Activated CD4-positive, alpha-beta T cell treated with anti-CD3 and anti-CD28 coated beads, Interleukin-2, amount 50 U/mL, for 16 hours (primary cell): ENCODE measurements around the gene MUSK.
"Not testable (repeated sequence)": the region's sequence is repeated elsewhere in the genome, so short reads cannot be mapped to it uniquely, and the experiment has no call there.

ENCODE experiments used
- DNase-seq: peaks from one replicate; pipeline ENCODE4 v3.0.0-alpha.2; 2020

The MUSK gene

GRCh38 chr9:110814159-110814558 lies 145.6 kb downstream of the MUSK start:
- DNase-seq = no peak

GRCh38 chr9:110815361-110815760 lies 146.8 kb downstream of the MUSK start:
- DNase-seq = no peak

- DNase-seq = no peak
These were observed 151.8 kb downstream of the MUSK start for GRCh38 chr9:110820381-110820780.

- DNase-seq = no peak
These were observed 152.5 kb downstream of the MUSK start for GRCh38 chr9:110821064-110821463.

DNA sequence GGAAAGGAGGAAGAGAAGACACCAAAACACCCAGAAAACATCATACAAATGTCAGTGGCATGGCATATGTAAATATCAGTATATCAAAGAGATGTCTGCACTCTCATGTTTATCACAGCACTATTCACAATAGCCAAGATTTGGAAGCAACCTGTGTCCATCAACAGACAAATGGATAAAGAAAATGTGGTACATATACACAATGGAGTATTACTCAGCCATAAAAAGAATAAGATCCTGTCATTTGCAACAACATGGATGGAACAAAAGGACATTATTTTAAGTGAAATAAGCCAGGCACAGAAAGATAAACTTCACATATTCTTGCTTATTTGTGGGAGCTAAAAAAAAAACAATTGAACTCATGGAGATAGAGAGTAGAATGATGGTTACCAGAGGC lies 156.5 kb downstream of the MUSK start:
- not testable (repeated sequence) for DNase-seq

DNA sequence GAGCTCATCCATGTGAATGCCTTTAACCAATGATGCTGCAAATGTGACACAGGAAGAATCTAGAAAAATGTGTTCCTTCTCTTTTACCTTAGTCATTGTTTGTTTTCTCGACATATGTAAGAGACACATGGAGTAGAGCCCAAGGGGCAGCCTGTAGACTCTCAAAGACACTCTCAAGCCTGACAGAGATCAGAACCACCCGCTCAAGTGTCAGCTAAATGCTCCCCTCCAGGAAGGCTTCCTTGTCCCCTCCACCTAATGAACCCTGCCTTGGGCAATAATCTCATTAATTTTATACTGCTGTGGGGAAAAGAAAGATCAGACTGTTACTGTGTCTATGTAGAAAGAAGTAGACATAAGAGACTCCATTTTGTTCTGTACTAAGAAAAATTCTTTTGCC lies 157.4 kb downstream of the MUSK start:
- DNase-seq = no peak

GRCh38 chr9:110826400-110826799 lies 157.8 kb downstream of the MUSK start:
- DNase-seq = not testable (repeated sequence)

DNA sequence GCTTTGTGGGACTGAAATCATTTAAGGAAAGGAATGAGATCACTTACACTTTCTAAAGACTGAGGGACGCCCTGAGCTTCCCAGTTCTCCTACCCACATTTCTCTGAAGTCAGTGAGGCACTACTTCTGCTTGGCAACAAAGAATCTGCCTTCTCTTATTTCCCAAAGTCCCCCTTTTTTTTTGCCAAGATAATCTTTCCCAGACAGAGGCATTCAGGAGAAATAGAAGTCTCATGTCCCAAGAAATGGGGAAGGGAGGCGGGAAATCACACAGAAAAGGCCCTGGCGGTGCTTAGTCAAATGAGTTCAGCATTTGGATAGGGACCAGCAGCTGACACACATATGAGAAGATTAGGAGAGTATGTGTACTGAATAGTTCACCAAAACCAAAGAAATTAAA lies 159.7 kb downstream of the MUSK start:
- no peak for DNase-seq

DNA sequence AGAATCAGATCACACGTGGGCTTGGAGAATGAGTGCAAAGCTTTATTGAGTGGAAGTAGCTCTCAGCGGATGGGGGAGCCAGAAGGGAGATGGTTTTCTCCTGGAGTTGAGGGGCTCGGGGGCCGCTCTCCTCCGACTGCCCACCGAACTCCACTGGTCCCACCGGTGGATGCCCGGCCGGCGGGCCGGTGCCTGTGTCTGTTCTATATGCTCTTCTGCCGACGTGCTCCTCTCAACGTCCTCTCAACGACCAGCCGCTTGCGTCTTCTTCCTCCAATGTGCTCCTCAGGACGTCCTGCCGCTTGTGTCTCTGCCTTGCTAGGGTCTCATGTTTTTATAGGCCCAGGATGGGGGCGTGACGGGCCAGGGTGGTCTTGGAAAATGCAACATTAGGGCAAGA lies 161.9 kb downstream of the MUSK start:
- no peak for DNase-seq

DNA sequence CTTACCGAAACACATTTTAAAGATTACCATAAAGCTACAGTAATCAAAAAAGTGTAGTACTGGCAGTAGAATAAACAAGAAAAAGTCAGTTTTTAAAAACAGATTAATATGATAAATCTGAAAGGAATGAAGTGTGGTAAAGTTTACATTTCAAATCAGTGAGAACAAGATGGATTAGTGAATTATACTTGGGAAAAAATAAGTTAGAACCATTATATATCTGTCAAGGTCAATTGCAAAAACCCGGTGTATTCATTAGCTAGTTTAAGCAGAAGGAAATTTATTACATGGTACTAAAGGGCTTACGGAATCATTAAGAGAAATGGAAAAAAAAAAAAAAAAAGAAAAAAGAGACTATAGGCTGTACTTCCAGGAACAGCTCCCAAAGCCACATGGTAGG lies 164.3 kb downstream of the MUSK start:
- no peak for DNase-seq

DNA sequence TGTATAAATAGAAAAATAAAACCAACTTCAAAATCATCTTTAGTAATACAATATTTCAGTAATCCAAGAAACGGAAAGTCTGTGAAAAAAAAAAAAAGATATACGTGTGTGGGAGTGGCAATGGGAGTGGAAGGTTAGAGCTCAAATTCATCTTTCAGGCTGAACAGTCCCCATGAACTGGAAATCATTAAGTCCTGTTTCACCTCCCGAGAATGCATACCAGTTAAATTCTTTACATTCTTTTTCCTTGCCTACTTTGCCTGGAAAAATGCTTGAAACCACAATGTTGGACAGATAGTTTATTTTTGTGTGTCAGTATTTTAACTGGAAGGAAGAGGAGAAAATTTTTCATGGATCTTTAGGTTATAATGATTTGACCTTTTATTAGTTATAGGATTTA lies 166.8 kb downstream of the MUSK start:
- no peak for DNase-seq

- no peak for DNase-seq
These were observed 167.3 kb downstream of the MUSK start for GRCh38 chr9:110835859-110836271.

DNA sequence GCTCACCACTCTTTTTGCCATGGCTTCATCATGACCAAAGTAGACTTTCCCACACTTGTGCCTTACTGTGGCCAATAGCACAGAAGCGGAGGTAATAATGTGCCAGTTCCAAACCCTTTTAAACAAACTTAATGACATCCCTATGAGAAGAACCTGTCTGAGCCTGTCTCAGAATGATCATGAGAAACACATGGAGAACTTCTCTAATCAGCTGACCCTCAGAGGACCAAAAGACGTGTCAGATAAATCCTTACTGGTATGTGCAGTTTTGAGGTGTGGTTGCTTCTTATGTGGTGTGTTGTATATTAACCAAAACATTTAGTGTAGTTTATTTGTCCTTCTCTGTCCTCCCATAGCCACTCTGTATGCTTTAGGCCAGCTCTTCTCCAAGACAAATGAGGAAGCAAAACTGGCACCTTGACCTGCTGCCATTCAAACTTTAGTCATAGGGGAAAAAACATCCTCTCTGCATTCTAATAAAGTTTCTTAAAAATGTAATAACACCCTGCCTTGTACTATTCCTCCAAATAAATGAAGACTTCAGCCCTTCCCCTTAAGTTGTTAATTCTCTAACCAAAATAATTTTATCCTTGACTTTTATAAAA lies 168.9 kb downstream of the MUSK start:
- no peak for DNase-seq

DNA sequence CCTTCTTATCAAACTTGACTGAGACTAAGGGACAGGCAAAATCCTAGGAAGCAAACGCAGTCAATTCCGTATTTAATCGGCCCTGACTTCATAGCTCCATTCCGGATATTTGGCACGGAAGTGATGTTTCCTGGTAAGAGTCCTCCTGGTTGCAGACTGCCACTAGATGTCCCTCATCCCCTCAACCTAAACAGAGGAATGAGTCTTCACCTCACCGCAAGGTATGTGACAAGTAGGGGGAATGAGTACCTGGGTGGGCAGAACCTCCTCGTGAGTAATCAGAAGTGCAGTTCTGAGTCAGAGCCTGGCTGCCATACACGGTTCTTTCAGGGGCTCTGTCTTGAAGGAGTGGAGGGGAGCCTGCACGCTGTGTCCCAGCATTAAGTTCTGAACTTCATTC lies 173.6 kb downstream of the MUSK start:
- no peak for DNase-seq

DNA sequence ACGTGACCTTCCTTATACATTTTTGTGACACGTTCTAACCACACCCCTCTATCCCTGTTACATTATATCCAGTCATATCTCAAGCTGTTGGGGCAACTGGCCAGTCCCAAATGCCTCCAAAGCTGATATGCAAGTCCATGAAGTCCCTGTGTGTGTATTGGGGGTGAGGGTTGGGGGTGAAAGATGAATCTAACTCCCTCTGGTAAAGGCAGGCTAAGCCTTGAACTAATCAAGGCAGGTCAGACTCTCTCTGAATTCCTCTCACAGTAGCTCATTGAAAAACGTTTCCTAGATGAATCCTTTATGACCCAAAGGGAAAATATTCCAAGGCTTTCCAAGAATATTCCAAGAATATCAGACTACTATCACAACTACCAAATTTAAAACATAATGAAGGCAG lies 174.4 kb downstream of the MUSK start:
- DNase-seq = no peak

DNA sequence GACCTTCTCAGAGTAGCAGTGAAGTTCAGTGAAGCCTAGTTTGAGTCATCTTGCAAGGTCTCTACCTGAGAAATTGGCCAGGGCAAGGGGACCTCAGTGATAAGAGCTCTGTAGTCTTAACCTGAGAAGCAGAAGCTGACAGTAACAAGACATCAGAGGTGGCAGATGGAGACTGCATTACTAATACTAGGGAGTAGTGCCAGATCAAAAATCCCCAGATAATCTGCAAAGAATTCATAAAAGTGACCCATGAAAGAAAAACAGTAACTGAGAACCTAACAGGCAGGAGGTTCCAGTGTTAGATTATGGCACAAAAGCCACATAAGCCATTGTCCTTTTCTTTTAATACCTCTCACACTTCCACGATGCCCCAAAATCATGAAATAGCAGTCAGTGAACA lies 175.5 kb downstream of the MUSK start:
- DNase-seq = no peak

DNA sequence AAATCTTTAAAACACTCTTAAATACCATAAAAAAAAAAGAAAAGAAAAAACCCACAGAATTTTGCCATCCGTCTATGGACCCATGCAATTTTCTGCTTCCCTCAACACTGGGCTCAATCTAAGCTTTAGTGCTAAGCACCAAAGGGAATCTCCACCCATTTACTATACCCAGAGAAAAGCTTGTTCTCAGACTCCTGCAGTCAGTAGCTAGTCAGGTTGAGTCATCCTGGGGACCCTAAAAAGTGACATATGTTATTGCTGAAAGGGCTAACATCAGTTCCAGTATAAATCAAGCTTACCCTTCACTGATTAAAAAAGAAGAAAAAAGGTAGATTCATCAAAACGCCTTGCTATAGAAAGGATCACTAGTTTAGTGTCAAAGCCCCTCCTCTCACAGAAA lies 177.6 kb downstream of the MUSK start:
- DNase-seq = no peak

GRCh38 chr9:110847671-110848070 lies 179.1 kb downstream of the MUSK start:
- DNase-seq = no peak

DNA sequence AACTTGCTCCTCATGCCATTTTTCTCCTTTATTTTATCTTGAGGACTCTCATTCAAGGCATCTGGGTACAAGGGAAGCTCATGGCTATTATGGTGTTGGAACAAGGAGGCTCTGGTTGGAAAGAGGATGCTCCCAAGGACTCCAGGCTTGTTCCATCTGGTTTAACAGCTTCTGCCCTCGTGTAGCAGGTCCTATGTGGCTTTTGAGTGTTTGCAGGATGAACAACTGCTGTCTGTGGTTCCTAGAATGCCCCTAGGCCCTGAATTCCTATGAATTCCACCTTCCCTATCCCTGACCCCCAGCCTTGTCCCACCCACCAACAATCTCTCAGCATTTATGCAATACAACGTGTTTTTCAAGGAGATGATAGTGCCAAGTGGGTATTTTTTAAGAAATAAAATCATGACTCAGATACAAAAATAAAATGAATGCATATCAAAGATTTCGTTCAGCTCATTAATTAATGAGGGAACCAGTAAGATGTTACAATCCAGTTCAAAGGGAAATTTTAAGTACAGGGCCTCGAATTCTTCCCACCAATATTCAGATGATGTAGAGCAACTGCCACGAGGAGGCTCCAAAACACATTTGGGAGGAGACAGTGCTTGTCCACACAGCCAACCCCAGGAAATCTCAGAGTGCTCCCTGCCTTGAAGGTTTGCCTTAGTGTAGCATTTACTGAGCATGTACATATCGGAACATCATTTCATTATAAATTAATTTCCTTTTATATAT lies 182.0 kb downstream of the MUSK start:
- no peak for DNase-seq
